GM18951 (cell line): ENCODE measurements around the gene CYP4A22.
"Not testable (repeated sequence)": the region's sequence is repeated elsewhere in the genome, so short reads cannot be mapped to it uniquely, and the experiment has no call there.

Source experiments
- POLR2A ChIP-seq: IDR thresholded peaks from 4 replicates; pipeline ENCODE4 v1.6.1; 2011; ENCODE audit warnings: mild to moderate bottlenecking; ENCODE audit not compliant: insufficient read length, insufficient read depth; ENCODE audit errors: extremely low read depth
- in situ Hi-C: fragments of 300-500 bp; cut with MboI; formaldehyde crosslinking; loops from one replicate; pipeline ENCODE4 v1.12.0; 2022; ENCODE audit warnings: low sequenced_read_pairs, mixed read lengths, inconsistent platforms; ENCODE audit not compliant: unreplicated experiment

Gene CYP4A22

DNA sequence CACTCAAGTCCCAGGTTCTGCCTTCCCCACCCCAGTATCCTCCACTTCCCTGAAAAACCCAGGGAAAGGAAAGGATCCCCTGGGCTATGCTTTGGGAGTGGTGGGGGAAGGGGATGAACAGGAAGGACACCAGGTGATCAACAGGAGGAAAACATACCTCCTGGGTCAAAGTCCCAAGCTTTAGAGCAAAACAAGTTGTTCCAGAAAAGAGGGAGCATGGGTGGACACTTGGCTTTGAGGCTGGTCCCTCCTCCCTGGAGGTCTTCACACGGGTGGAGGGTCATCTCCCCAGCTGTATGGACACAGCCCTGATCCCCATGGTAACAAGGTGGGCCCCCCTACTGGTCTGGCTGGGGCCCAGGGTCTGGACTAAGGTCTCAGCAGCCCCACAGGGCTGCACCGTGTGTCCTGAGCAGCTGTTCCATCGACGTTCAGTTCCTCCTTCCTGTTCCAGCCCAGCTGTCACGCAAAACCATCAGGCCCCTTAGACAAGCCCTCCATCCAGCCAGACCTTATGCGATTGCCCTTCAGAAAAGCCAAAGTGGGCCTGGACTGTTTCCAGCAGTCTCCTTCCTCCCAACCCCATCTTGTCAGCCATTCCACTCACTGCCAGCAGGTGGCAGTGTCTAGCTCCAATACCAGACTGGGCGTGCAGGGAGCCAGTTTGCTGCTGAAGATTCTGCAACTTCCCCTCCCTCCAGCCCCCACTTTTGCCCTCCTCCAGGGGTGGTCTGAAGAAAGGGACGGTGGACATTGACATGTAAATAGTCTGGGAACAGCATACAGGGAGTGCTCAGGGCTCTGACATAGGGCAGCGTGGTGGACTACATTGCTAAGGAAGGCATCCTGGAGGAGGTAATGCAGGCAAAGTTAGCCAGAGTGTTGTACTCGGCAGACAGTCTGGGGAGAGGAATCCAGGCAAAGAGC is 55.5 kb downstream of the CYP4A22 start:
- in situ Hi-C loops = loop anchor here (5.0 kb wide), 1 partner anchor 75 kb away; no protein-coding TSS in a partner anchor
- no peak for TF ChIP-seq POLR2A

DNA sequence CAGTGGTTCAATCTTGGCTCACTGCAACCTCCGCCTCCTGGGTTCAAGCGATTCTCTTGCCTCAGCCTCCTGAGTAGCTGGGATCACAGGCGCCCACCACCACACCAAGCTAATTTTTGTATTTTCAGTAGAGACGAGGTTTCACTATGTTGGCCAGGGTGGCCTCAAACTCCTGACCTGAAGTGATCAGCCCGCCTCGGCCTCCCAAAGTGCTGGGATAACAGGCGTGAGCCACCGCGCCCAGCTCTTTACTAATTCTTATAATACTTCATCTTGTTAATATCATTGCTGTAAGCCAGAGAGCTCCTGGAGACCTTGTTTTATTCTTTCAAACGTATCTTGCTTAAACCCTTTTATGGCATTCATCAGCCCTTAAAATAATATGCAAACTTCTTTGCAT is 56.3 kb downstream of the CYP4A22 start:
- in situ Hi-C loops = loop anchor here (5.0 kb wide), 1 partner anchor 74 kb away; no protein-coding TSS in a partner anchor

DNA sequence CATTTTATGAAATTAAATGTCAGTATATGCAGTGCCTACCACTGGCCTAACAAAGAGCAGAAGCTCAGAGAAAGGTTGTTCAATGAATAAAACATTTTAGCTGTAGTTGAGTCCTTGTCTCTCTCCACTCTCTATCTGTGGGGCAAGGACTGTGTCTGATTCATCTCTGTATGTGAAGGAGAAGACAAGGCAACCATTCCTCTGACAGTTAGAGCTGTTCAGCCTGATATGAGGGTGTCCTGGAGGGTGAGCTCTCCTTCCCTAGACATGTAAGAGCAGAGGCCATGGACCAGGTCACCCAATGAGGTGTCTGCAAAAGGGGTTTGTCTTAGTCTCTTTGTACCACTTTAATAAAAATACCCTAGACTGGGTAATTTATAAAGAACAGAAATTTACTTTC is 57.1 kb downstream of the CYP4A22 start:
- no peak for TF ChIP-seq POLR2A
- in situ Hi-C loops = loop anchor here (5.0 kb wide), 1 partner anchor 73 kb away; no protein-coding TSS in a partner anchor

DNA sequence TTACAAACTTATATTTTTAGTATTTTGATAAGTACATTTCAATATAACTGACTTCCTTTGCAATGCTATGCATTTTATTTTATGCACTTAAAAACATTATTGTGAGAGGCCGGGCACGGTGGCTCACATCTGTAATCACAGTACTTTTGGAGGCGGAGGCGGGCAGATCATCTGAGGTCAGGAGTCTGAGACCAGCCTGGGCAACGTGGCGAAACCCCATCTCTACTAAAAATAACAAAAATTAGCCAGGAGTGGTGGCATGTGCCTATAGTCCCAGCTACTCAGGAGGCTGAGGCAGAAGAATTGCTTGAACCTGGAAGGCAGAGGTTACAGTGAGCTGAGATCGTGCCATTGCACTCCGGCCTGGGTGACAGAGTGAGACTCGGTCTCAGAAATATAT is 58.7 kb downstream of the CYP4A22 start:
- in situ Hi-C loops = not testable (repeated sequence)

DNA sequence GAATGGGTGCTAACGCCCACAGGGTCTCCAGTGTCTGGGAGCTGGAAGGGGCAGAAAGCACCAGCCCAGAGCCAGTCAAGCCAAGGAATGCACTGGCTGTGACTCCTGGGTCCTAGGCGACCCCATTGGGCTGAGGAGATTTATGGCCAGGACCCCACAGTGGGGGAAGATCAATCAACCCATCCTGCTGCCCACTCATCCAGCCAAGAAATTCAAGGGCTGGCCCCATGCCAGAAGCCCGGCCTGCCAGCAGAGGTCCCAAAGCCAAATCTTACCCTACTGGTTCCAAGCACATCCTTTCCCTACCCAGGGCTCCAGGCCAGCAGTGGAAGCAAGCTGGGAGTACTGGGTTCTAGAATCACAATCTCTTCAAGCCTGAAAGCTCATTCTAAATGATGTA is 59.4 kb downstream of the CYP4A22 start:
- no peak for TF ChIP-seq POLR2A
- in situ Hi-C loops = no loop called here

DNA sequence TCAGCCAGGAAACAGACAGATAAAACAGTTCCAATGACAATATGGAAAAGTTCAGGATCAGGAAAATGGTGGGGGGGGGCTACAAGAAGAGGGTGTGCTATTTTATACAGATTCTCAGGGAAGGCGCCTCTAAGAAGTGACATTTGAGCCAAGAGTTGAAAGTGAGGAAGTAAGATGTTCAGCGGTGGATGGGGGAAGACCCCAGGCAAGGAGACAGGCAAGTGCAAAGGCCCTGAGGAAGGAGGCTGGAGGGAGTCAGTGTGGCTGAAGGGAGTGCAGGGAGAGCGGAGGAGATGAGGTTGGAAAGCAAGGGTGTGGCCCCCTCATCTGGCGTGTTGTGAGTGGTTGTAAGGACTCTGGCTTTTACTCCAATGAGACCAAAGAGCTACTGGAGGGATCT is 61.0 kb downstream of the CYP4A22 start:
- TF ChIP-seq POLR2A = no peak
- in situ Hi-C loops = no loop called here
